GM18505 (cell line): ENCODE data around the gene BCKDK.

Source experiments
- ATAC-seq: cut with Tn5 transposase; IDR thresholded peaks from one replicate; pipeline ENCODE4 v1.9.1; 2021; ENCODE audit not compliant: unreplicated experiment
- POLR2A ChIP-seq: IDR thresholded peaks from 4 replicates; pipeline ENCODE4 v1.6.1; 2011; ENCODE audit warnings: borderline replicate concordance; ENCODE audit not compliant: insufficient read depth, insufficient read length; ENCODE audit errors: extremely low read depth

Gene BCKDK

GRCh38 chr16:31074814-31075183, 33.4 kb upstream of the BCKDK start:
- no peak for ATAC-seq
- TF ChIP-seq POLR2A: no peak

GRCh38 chr16:31076319-31076718, 31.9 kb upstream of the BCKDK start:
- no peak for ATAC-seq
- TF ChIP-seq POLR2A: no peak

GRCh38 chr16:31077024-31077423, 31.2 kb upstream of the BCKDK start:
- TF ChIP-seq POLR2A: no peak
- ATAC-seq: no peak

GRCh38 chr16:31077592-31078396, 30.4 kb upstream of the BCKDK start:
- TF ChIP-seq POLR2A: no peak
- ATAC-seq: no peak

- no peak for ATAC-seq
- TF ChIP-seq POLR2A: no peak
These were observed 29.4 kb upstream of the BCKDK start for GRCh38 chr16:31078597-31079341.

- no peak for ATAC-seq
- TF ChIP-seq POLR2A: no peak
These were observed 28.7 kb upstream of the BCKDK start for GRCh38 chr16:31079342-31079944.

GRCh38 chr16:31080035-31080629, 28.1 kb upstream of the BCKDK start:
- no peak for TF ChIP-seq POLR2A

GRCh38 chr16:31080756-31081419, 27.3 kb upstream of the BCKDK start:
- ATAC-seq: no peak
- no peak for TF ChIP-seq POLR2A

More at GRCh38 chr16:31080035-31080629, 28.1 kb upstream of the BCKDK start:
- no peak for ATAC-seq

GRCh38 chr16:31081428-31082351, 26.5 kb upstream of the BCKDK start:
- TF ChIP-seq POLR2A: no peak
- no peak for ATAC-seq

- ATAC-seq: no peak
- no peak for TF ChIP-seq POLR2A
These were observed 25.7 kb upstream of the BCKDK start for GRCh38 chr16:31082368-31083045.

- no peak for TF ChIP-seq POLR2A
- no peak for ATAC-seq
These were observed 25.1 kb upstream of the BCKDK start for GRCh38 chr16:31083081-31083480.
